Activated gamma-delta T cell (primary cell): Measurements from ENCODE around the gene CHD1L.
"Not testable (repeated sequence)": the region's sequence is repeated elsewhere in the genome, so short reads cannot be mapped to it uniquely, and the experiment has no call there.

Source experiments
- DNase-seq: peaks from one replicate; lab custom pipeline; 2025; lab: John Stamatoyannopoulos, UW

Gene CHD1L

DNA sequence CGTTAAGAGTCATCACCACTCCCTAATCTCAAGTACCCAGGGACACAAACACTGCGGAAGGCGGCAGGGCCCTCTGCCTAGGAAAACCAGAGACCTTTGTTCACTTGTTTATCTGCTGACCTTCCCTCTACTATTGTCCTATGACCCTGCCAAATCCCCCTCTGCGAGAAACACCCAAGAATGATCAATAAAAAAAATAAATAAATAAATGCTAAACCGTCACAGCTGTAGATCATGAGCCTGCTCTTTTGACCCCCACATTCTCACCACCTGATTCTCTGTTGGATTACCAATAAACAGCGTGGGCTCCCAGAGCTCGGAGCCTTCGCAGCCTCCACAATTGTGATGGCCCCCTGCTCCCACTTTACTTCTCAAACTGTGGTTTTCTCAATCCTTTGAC lies 8.6 kb upstream of the CHD1L start:
- not testable (repeated sequence) for DNase-seq

DNA sequence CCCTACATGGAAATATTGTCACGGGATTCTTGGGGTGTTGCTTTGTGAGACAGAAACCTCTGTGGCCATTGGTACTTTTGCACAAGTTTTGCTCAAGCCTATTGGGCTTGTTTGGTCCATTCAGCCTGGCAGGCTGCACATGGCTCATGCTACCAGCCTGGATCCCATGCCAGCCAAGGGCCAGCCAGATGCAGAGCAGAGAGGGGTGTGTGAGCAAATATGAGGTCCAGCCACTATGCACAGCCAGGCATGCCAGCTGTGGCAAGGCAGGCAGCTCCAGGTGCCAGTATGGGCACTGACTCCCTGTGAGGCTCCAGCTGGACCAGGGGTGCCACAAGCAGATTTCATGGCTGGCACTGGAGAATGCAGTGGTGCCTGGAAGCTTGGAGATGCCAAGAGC lies 6.7 kb upstream of the CHD1L start:
- no peak for DNase-seq

DNA sequence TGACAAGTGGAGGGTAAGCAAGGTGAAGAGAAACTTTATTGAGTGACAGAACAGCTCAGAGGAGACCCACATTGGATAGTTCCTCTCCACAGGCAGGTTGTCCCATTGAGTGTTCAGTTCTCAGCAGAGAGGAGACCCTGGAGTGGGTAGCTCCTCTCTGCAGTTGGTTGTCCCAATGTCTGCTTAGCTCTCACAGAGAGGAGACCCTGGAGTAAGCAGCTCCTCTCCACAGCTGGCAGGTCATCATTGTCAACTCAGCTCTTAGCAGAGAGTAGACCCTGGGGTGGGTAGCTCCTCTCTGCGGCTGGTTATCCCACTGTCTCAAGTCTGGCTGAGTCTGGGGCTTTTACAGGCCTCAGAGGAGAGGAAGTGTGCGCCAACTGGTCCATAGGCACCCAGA lies 6.0 kb upstream of the CHD1L start:
- no peak for DNase-seq

DNA sequence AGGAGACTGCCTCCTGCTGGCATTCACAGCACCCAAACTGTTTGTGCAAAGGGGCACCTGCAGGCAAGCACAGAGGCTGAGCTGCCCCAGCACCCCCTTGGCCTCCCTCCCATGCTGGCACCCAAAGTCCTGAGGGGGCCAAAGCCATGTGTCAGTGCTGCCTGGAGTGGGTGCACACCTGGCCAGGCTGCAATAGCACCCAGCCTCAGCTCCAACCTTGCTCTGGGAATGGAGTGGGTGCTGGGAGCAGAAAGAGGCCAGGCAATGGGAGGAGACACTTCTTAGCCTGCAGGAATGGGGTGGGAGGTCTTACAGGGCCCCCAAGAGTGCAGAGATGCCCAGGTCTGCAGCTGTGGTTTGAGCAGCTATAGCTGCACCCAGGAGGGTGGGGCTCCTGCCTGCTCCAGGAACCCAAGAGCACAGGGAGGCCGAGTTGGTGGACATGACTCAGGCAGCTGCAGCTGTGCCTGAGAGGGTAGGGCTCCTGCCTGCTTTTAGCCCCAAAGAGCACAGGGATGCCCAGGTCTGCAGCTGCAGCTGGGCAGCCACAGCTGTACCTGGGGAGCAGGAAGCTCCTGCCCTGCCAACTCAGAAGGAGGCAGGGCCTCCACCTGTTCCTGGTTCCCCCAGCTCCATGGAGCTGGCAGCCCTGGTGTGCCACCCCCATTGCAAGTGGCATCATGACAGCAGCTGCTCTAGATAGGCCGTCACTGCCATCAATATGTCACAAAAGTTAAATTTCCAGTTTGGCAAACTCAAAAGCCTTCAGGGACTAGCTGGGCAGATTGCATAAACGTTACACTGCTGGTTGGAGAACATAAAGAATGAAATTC lies 5.3 kb upstream of the CHD1L start:
- DNase-seq, result no peak

DNA sequence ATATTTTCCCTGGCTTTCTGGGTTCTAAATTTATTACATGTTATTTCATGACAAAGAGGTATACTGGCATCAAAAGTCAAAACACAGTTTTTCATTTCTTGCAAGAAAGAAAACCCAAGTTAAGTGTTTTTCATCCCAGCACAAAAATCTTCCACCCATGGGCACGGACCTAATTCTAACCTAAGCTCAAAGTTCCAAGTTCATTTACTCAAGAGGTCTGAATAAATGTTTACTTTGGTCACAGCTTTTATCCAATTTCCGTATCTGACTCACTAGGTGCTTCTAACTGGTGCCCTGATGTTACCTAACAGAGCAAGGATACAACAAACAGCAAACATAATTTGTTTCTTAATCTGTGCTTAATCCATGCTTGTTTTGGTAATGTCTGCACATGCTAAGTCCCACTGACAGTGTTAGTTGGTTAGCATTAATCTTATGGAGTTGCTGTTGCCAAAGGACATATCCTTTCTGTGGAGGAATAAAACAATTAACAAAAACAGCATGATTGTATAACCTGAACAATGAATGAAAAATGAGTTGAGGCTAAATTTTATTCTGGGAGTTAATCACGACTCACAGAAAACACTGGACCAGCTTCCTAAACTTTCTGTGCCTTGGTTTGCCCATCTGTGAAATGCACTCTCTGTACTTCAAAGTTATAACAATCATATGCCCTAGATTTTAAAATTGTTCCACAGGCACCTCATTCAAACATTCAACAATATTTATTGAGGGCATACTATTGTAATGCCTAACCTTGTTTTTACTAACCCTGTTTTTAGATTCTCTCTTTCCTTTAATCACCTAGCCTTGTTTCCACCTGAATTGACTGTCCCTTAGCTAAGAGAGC lies 4.2 kb upstream of the CHD1L start:
- DNase-seq, result no peak

DNA sequence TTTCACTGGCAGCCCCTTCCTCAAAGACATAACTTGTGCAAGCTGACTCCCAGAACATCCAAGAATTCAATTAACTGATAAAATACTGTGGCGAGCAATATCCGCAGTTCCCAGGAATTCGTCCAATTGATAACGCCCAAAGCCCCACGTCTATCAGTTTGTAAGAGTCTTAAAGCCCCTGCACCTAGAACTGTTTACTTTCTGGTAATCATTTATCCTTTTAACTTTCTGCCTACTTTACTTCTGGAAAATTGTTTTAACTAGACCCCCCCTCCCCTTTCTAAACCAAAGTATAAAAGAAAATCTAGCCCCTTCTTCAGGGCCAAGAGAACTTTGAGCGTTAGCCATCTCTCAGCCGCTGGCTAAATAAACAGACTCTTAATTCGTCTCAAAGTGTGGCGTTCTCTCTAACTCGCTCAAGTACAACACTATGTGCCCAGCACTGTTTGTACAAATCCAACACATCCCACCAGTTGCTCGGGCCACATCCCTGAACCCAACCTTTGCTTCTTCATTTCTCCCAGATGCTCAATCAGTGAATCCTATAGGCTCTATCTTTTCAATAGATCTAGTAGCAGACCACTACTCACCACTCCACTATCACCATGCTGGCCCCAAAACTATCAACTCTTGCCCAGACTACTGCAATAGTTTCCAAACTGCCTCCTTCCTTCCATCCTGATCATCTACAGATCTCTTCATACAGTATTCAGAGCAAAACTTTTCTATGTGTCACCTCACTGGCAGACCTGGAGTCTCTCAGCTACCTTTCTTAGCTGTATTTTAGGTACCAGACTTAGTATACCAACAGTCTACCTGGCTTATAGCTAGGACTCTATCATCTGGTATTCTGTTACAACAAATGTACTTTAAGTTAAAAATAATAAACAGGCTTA lies 3.3 kb upstream of the CHD1L start:
- no peak for DNase-seq

DNA sequence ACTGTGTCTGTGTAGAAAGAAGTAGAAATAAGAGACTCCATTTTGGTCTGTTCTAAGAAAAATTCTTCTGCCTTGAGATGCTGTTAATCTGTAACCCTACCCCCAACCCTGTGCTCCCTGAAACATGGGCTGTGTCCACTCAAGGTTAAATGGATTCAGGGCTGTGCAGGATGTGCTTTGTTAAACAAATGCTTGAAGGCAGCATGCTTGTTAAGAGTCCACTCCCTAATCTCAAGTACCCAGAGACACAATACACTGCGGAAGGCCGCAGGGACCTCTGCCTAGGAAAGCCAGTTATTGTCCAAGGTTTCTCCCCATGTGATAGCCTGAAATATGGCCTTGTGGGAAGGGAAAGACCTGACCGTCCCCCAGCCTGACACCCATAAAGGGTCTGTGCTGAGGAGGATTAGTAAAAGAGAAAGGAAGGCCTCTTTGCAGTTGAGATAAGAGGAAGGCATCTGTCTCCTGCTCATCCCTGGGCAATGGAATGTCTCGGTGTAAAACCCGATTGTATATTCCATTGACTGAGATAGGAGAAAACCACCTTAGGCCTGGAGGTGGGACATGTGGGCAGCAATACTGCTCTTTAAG lies 2.3 kb upstream of the CHD1L start:
- not testable (repeated sequence) for DNase-seq

DNA sequence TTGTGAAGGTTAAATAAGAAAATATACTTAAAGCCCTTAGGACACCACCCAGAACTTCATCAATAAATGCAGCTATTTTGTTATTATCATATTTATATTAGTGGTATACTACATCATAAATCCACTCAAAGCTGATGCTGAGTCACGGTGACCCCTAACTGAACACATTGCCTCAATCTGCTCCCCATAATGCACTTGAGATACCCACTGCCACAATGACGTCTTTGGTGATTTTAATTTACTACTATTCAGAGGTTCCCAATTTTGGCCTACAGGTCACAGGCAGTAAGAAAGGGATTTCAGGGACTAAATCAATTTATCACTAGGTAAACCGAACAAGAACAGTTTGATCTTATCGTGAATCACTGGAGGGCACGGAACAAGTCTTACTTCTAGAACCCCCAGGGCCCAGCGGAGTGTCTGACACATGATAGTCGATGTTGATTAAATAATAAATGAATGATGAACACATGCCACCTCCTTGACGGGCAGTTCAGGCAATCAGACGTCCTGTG lies 493 bp upstream of the CHD1L start:
- no peak for DNase-seq

DNA sequence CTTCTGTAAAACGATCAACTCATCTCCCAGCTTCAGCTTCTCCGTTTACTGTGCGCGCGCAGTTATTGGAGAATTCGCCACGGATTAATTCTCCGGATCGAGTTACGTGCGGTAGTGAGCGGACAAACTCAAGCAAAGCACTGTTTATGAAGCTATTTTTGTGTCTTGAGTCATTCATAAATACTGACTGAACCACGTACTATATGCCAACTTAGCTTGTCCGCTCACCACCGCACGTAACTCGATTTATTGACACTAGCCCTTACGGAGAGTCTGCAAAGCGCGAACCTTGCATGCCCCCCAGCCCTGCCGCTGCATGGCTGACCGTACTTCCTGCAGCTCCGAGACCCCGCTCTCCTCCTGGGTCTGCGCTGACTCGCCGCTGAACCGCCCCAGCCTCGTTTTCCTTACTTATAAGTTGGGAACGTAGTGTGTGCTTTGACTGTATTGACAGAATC lies 773 bp downstream of the CHD1L start:
- no peak for DNase-seq

DNA sequence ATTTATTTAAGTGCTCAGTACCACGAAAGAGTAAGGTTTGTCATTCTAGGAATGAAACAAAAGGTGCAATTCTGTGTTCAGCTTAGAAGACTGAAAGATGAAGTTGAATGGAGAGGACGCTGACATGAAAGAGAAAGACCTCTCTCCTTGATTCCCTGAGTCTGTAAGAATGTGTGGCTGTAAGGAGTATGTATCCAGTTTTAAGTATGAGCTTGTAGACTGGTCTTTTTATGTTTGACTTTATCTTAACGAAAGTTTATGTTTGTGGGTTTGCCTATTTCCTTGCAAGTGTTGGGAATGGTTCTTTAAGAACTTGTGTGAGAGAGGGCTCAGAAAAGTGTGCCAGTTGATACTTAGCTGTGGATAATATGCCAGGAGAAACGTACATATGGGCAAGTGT lies 1.4 kb downstream of the CHD1L start:
- no peak for DNase-seq

DNA sequence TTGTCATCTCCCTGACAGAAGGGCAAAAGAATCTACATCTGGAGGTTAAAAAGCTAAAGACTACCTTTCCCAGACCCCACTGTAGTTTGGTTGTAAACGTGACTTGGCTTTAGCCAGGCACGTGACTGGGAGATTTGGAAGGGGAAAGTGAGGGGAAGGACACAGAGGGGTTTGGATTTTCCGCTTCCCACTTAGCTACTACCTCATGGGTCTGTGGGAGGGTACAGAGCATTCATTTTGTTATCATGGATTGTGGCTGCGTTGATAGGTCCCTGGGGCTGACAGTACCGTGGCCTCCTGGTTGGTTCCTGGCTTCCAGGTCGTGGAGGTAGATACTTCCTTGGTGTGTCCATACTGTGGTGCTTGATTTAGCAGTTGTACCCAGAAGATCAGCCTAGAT lies 2.6 kb downstream of the CHD1L start:
- DNase-seq, result no peak

DNA sequence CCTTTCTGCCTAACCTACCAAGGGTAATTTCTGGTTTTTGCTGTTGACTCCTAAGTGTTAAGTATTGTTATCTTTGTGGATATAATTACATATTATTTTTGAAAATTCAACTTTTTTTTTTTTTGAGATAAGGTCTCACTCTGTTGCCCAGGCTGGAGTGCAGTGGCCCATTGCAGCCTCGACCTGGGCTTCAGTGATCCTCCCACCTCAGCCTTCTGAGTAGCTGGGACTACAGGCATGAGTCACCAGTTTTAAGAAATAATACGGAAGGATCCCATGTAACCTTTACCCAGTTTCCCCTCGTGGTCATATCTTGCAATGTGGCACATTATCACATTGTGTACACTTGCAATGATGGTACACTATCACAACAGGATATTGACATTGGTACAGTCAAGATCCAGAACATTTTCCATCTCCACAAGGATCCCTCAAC lies 3.1 kb downstream of the CHD1L start:
- no peak for DNase-seq

DNA sequence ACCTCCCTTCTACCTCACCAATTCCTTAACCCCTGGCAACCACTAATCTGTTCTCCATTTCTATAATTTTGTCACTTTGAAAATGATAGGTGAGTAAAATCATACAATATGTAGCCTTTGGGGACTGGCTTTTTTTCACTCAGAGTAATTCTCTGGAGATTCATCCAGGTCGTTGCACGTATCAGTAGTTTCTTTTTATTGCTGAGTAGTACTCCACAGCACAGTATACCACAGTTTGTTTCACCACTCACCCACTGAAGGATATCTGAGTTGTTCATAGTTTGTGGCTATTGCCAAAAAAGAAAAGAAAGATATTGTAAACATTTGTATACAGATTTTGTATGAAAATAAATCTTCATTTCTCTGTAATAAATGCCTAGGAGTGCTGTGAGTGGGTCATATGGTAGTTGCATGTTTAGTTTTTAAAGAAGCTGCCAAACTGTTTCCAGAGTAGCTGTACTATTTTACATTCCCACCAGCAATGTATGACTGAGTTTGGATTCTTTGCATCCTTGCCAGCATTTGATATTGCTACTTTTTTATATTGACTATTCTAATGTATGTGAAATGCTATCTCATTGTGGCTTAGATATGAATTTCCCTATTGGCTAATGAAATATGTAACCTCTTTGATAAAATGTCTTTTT lies 3.7 kb downstream of the CHD1L start:
- no peak for DNase-seq

DNA sequence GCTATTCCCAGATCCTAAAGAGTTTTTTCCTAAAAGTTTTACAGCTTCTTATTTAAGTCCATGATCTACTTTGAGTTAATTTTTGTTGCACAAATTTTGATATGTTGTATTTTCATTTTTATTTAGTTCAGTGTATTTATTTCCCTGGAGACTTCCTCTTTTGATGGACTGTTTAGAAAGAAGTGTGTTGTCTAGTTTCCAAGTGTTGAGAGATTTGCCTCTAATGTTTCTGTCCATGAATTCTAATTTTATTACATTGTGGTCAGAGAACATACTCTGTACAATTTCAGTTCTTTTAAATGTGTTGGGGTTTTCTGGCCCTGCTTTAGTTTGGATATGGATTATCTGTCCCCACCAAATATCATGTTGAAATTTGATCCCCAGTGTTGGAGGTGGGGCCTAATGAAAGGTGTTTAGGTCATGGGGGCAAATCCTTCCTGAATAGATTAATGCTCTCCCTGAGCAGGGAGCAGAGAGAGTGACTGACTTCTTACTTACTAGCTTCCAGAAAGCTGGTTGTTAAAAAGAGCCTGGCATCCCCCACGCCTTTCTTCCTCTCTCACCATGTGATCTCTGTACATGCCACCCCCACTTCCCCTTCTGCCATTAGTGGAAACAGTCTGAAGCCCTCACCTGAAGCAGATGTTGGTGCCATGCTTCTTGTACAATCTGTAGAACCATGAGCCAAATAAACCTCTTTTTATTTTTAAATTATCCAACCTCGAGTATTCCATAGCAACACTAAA lies 4.6 kb downstream of the CHD1L start:
- DNase-seq, result no peak

DNA sequence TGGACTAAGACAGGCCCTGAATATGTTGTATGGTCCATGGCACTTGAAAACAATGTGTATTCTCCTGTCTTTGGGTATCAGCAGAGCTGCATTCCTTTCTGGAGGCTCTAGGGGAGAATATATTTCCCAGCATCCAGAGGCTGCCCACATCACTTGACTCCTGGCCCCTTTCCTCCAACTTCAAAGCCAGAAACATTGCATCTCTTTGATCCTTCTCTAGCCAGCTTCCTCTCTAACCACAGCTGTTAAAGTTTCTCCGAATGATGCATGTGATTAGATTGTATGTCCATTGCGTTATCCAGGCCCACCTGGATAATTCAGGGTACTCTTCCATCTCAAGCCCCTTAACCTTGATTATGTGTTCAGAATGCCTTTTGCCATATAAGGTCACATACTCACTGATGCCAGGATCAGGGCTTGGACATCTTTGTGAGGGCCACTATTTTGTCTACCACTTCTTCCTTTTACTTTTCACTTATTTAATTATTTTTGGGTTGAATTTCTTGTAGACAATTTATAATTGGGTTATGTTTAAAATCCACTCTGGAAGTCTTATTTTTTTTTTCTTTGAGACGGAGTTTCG lies 5.3 kb downstream of the CHD1L start:
- no peak for DNase-seq

DNA sequence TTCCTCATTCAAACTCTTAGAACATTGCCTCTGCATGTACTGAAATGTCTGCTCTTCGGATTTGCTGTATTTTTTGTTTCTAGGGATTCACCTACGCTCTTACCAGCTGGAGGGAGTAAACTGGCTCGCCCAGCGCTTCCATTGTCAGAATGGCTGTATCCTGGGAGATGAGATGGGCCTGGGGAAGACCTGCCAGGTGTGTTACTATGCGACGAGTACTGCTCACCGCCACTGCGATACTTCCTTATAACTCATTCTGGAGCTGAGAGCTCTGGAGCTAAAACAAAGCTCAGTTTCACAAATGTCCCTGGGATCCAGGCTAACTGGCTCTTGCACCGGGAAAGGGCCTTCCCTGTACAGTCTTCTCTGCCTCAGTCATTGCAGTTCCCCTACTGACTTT lies 10.1 kb downstream of the CHD1L start:
- DNase-seq, result no peak

DNA sequence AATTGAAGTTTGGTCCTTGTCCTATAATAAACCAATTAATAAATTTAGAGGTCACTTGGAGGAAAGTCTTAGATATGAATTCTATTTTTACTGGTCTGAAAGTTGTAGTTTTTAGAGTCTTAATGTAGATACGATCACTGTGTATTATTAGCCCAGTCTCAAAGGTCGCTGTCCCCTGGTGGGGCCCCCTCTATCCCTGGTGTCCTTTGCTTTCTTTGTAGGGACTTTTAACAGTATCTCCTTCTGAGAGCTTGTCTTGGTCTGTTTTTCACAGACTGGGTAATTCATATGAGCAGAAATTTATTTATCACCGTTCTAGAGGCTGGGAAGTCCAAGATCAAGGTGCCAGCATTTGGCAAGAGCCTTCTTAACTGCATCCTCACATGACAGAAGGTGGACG lies 18.5 kb downstream of the CHD1L start:
- DNase-seq, result no peak

DNA sequence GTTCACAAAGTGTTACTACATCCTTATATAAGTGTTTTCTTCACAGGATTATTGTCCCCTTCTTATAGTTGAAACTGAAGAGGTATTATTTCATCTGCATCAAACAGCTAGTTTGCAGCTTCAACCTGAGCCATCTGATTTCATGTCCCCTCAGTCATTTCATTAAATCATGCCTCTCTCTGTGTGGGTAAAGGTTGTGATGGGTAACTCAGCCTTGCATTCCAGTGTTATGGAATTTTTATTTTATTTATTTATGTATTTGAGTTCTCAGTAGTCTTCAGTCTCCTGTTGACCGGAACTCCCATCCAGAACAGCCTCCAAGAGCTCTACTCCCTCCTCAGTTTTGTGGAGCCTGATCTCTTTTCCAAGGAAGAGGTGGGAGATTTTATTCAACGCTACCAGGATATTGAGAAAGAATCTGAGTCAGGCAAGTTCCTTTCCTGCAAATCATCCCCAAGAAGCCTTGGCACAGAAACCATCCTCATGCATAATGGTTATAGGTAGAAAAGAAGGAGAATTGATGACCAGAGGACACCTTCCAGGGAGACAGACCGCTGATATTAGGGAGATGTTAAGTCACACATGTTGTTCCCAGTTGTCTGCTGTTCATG lies 21.8 kb downstream of the CHD1L start:
- DNase-seq, result no peak

DNA sequence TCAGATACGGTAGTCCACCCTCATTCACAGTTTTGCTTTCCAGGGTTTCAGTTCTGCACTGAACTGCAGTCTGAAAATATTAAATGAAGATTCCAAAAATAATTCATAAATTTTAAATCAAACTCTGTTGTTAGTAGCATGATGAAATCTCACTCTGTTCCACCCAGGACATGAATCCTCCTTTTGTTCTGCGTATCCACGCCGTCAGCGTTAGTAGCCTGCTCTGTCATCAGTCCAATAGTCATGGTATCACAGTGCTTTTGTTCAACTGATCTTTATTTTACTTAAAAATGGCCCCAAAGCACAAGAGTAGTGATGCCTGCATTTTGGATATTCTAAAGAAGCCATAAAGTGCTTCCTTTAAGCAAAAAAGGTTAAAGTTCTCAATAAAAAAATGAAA lies 23.9 kb downstream of the CHD1L start:
- DNase-seq, result no peak
